K562 (cell line): Measurements from ENCODE around the gene RPL19. TPM values are rescaled to one million over a fixed set of nuclear protein-coding genes. Genes with fewer than 3 reads are reported as not detected.

ENCODE experiments used
- BCOR ChIP-seq: fragments of 450-650 bp; IDR thresholded peaks from 2 replicates; pipeline ENCODE4 v1.6.1; 2016
- FOXA3 ChIP-seq, 2 experiments: fragments of 450-650 bp in 1 of 2; sonication (generic) in 1 of 2; formaldehyde crosslinking; IDR thresholded peaks in 1 of 2; conservative IDR thresholded peaks in 1 of 2; 2 replicates each; pipeline versions ENCODE4 v1.4.0 to v1.8.0; 2020 to 2022; ENCODE audit warnings: mild to moderate bottlenecking in 2 of 2, missing genetic modification reagents in 1 of 2
- FUS ChIP-seq: fragments of 200-400 bp; formaldehyde crosslinking; optimal IDR thresholded peaks from 2 replicates; pipeline ENCODE3; 2017; ENCODE audit warnings: low read depth, low read length
- MBD1 ChIP-seq: fragments of 250-450 bp; sonication (Bioruptor Pico); IDR thresholded peaks from 2 replicates; pipeline ENCODE4 v1.8.0; 2022; ENCODE audit warnings: inconsistent platforms
- MBD2 ChIP-seq: sonication (generic); IDR thresholded peaks from 2 replicates; pipeline ENCODE4 v1.6.1; 2016; ENCODE audit warnings: low read depth, borderline replicate concordance
- PKNOX1 ChIP-seq: fragments of 450-650 bp; IDR thresholded peaks from 2 replicates; pipeline ENCODE4 v1.6.1; 2016
- PYGO2 ChIP-seq: fragments of 450-650 bp; IDR thresholded peaks from 2 replicates; pipeline ENCODE4 v1.6.1; 2016; ENCODE audit warnings: mild to moderate bottlenecking, missing genetic modification characterization, moderate library complexity, missing compliant biosample characterization
- SNIP1 ChIP-seq: fragments of 450-650 bp; IDR thresholded peaks from 2 replicates; pipeline ENCODE4 v1.7.1; 2017; ENCODE audit warnings: low read depth, mild to moderate bottlenecking
- TAF1 ChIP-seq: IDR thresholded peaks from 2 replicates; pipeline ENCODE4 v1.6.1; 2011; ENCODE audit warnings: mild to moderate bottlenecking, low read length, moderate library complexity; ENCODE audit not compliant: insufficient read depth, control insufficient read depth, severe bottlenecking; ENCODE audit errors: extremely low read depth
- ZBTB40 ChIP-seq, 2 experiments: fragments of 450-650 bp in 1 of 2; sonication (generic) in 1 of 2; formaldehyde crosslinking in 1 of 2; IDR thresholded peaks; 2 replicates each; pipeline versions ENCODE4 v1.7.1 to v1.9.0; 2016 to 2022; ENCODE audit warnings: inconsistent platforms in 1 of 2, mild to moderate bottlenecking in 1 of 2, missing genetic modification reagents in 1 of 2
- ZNF282 ChIP-seq: sonication (generic); formaldehyde crosslinking; IDR thresholded peaks from 2 replicates; pipeline ENCODE4 v1.8.1; 2023; ENCODE audit warnings: missing genetic modification reagents
- ZNF766 ChIP-seq: fragments of 200-800 bp; sonication (Bioruptor generic); conservative IDR thresholded peaks from 2 replicates; pipeline ENCODE4 v1.6.1; 2016; ENCODE audit warnings: missing genetic modification characterization, missing compliant biosample characterization
- ZNF77 ChIP-seq: fragments of 250-450 bp; sonication (Bioruptor Pico); IDR thresholded peaks from 2 replicates; pipeline ENCODE4 v1.5.0; 2020
- polyA plus RNA-seq, 8 experiments: library from polyadenylated mRNA; depleted of rRNA in 4 of 8; stranded (reverse) in 5 of 8; unstranded in 3 of 8; fragments of >200 nt; fragmentation: Nextera tagmentation in 2 of 8; fragmentation: Illumina TruSeq in 1 of 8; extraction: Ambion mirVana in 2 of 8; extraction: Trizol in 1 of 8; gene quantifications; 2 replicates each; pipeline versions ENCODE4 v1.2.1 to v1.2.3, GENCODE V29; 2011 to 2014; ENCODE audit warnings: inconsistent platforms in 1 of 8, missing spikeins in 1 of 8
- total RNA-seq, 7 experiments: library from RNA; depleted of rRNA in 6 of 7; stranded (reverse); fragments of >200 nt in 6 of 7; fragmentation: Illumina TruSeq in 2 of 7; extraction: Trizol in 2 of 7; gene quantifications; 2 replicates each; pipeline versions ENCODE4 v1.2.1 to v1.2.3, GENCODE V29; 2011 to 2021; ENCODE audit warnings: low replicate concordance in 1 of 7

The RPL19 gene
- total and polyA plus RNA-seq, 9 of the 15 experiments (the other 6 are each of a cell fraction or from before 2014, with no cell fraction given) = 2,263 to 4,614 (median 3,727) TPM

- TF ChIP-seq ZNF766 (CRISPR knock-in tag) (no peak), MBD2 (no peak), TAF1 (no peak), SNIP1 (no peak), ZNF282 (CRISPR knock-in tag) (no peak), FOXA3 (CRISPR knock-in tag; conservative IDR thresholded peaks at IDR 0.05 in 1 of 2, IDR thresholded peaks at IDR 0.05 in 1 of 2) (no peak), PKNOX1 (no peak), ZBTB40 (IDR thresholded peaks at IDR 0.05) (no peak), ZBTB40 (CRISPR knock-in tag; IDR thresholded peaks at IDR 0.05) (no peak), FUS (no peak), PYGO2 (tag) (no peak), ZNF77 (CRISPR knock-in tag) (no peak), BCOR (no peak), MBD1 (CRISPR knock-in tag) (no peak)
Observed at GRCh38 chr17:39237586-39237985, 37.5 kb downstream of the RPL19 start (continued).
